ENCODE measurements around the gene LRRC10.

LRRC10 gene, protein sequence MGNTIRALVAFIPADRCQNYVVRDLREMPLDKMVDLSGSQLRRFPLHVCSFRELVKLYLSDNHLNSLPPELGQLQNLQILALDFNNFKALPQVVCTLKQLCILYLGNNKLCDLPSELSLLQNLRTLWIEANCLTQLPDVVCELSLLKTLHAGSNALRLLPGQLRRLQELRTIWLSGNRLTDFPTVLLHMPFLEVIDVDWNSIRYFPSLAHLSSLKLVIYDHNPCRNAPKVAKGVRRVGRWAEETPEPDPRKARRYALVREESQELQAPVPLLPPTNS

DNA sequence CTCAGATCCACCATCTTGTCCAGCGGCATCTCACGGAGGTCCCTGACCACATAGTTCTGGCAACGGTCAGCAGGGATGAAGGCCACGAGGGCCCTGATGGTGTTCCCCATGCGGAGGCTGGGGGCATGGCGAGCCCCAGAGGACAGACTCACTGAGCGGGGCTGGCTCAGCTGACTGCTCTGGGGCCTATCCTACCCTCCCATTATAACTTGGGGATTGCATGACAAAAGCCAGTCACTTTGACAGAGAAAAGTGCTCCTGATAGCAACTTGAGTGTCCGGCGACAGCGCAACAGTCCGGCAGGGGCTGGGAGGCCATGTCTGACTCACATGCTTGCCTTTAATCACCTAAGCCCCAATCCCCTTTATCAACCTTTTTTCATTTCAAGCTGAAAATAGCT lies at the start of gene LRRC10:
Gene LRRC10 (minus strand): TSS at position 179 of the 400 bp plus-strand sequence. CDS start 69 bp downstream, at position 110.
- no peak for DNase-seq (ENCODE audit: low read depth)

DNA sequence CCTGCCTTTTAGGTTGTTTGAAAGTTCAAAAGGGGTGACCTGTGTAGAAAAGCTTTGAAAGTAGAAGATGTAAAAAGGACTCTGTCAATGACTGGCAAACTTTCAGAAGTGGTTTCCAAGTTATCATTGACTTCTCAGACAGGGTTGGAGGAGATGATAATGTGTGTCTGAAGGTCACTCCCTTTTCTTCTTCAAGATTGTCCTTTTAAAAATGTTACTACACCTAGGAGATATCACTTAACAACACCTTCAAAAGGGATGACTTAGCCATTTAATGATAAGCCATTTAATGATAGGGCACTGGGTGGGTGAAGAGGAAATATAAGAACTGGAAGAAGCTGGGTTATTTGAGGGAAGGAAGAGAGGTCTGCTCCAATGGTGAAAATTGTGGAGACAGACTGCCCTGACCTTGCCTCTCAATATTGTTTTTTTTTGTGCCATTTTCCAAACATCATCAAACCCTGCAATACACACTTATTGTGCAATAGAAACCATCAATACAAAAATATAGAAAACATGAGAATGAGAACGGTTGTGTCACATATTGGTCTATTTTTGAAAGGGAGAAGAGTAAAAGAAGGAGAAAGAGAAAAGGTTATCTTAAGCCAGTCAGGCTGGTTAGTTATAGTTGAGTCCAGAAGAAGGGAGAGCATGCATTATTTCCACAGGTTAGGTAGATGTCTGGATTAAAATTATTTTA lies 49.6 kb upstream of the LRRC10 start:
- DNase-seq (ENCODE audit: low read depth) = no peak

GRCh38 chr12:69658203-69658602 lies 47.5 kb upstream of the LRRC10 start:
- DNase-seq (ENCODE audit: low read depth) = no peak

- DNase-seq (ENCODE audit: low read depth) = no peak
Observed at GRCh38 chr12:69657376-69658137, 46.9 kb upstream of the LRRC10 start.

DNA sequence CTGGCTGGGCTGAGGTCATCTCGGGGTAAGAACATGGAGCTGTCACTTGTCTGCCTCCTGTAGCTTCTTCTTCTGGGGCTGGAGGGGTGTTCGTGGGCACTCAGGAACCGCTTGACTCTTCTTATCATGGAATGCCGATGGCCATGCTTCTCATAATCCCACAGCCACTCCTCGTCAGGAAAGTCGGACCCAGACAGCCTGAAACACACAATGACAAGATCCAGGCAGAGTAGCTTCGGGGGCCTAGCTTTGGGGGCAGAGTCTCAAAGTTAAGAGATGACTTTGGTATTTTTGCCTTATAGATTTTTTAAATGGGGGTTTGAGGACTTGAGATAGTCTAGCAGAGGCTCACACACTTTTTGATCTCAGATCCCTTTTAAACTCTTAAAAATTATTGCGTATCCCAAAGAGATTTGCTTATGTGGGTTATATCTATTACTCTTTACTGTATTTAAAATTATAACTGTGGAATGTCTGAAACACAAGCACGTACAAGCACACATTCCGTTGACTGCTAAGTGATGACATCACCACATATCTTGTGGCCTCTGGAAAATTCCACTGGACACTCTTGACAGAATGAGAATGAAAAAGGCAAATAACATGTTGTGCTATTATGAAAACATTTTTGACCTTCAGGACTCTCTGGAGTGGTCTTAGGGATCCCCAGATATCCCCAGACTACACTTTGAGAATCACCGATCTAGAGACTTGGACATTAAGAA lies 45.1 kb upstream of the LRRC10 start:
- DNase-seq (ENCODE audit: low read depth) = no peak

DNA sequence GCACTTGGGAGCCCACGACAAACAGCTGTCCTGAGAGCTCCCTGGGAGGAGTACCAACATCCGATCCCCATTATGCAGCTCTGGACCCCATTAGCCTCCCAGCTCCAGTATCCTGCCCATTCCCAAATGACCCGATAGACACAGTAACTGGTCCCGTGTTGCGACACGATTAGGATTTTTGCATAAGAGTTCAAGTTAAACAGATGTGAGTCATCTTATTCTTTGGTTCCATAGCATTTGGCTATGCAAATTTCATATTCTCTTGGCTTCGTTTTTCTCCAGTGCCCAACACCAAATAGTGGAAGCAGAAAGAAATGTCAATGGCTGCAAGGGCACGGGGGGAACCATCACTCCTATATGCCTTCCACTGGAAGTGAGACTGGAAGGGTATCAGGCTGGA lies 43.0 kb upstream of the LRRC10 start:
- DNase-seq (ENCODE audit: low read depth) = no peak

GRCh38 chr12:69651922-69652321 lies 41.2 kb upstream of the LRRC10 start:
- no peak for DNase-seq (ENCODE audit: low read depth)

- DNase-seq (ENCODE audit: low read depth) = no peak
Observed at GRCh38 chr12:69649529-69649928, 38.8 kb upstream of the LRRC10 start.

DNA sequence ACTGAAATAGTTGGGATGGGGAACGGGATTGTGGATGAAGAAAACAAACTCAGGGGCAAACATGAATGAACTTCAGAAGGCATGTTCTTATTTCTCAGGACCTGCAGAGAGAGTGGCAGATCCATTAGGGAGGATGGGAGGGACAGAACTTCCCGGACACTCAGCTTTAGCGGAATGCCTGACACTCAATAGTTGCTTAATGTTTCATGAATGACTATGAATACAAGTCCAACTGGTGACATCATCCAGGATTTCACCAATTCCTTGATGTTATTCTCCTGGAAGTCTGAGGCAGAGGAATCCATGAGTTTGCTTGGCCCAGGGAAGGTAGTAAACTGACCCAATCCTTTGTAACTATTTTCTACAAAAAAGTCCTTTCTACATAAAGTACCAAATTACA lies 37.8 kb upstream of the LRRC10 start:
- no peak for DNase-seq (ENCODE audit: low read depth)

DNA sequence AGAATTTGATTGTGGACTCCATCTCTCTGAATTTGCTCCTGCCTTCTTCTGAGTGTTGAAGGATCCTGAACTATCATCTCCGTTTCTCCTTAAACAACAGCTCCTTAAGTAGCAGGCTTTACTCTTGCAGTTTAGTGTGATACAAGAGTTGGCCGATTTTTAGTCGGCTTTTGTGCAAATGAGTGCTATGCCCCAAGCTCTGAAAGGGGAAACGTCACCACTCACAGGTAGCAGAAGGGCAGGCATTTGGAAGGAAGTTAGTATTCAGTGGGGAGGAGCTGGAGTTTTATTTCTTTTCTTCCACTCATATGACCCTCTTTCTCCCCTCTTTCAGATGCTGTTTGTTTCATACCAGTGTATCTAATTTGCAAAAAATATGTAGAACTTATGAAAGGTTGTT lies 36.5 kb upstream of the LRRC10 start:
- DNase-seq (ENCODE audit: low read depth) = no peak

GRCh38 chr12:69645031-69645430 lies 34.3 kb upstream of the LRRC10 start:
- DNase-seq (ENCODE audit: low read depth) = no peak

DNA sequence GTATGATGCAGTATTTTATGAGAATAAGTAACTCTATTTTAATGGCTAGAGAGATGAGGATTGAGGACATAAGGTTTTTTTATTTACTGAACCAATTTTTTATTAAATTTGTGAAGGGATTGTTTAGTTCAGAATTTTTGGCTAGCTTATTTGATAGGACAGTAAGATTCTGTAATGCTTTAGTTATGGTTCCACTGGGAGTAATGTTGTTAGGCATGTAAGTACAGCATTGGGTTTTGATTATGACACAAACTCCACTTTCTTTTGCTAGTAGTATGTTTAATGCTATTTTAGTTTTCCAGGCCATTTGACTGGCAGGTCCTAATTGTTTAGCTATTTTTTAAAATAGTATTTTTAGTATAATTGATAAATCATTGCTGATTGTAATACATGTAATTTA lies 33.8 kb upstream of the LRRC10 start:
- no peak for DNase-seq (ENCODE audit: low read depth)

- no peak for DNase-seq (ENCODE audit: low read depth)
Observed at GRCh38 chr12:69642531-69642930, 31.8 kb upstream of the LRRC10 start.

- no peak for DNase-seq (ENCODE audit: low read depth)
Observed at GRCh38 chr12:69641546-69641945, 30.8 kb upstream of the LRRC10 start.

- peak; percentile 7 for DNase-seq (ENCODE audit: low read depth)
Observed at GRCh38 chr12:69639400-69640016, 28.8 kb upstream of the LRRC10 start.

DNA sequence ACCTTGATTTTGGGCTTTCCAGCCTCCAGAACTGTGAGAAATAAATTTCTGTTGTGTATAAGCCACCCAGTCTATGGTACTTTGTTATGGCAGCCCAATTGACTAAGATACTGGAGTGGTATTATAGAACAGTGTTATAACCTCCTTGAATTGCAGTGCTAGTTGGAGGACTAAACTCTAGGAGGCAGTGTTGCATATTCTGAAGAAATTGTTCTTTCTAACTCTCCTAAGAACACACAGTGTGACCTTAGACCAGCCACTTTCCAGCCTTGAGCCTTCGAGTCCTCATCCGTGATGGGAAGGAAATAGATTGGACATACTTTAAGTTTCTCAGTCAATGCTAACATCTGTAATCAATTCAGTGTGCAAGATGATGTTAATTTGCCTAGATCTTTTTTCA lies 22.4 kb upstream of the LRRC10 start:
- no peak for DNase-seq (ENCODE audit: low read depth)

- DNase-seq (ENCODE audit: low read depth) = no peak
Observed at GRCh38 chr12:69630191-69630590, 19.5 kb upstream of the LRRC10 start.

- DNase-seq (ENCODE audit: low read depth) = no peak
Observed at GRCh38 chr12:69627501-69627900, 16.8 kb upstream of the LRRC10 start.

DNA sequence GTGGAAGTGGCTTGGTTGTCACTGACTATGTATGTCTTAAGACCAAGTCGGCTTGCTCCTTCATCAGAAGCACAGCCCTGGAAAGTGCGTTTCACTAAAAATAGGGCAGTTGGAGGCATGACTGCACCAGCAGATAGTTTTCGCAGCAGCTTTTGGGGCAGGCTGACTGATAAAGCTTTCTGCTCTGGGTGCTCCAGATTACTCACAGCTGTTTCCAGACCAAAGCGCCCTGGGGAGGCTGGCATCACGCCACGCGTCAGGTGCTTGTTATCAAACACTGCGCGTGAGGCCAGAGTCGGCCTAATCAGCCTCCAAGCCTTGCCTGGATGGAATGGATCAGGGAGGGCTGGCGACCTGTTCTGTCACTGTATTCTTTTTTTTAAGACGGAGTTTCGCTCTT lies 13.3 kb upstream of the LRRC10 start:
- DNase-seq (ENCODE audit: low read depth) = no peak

- no peak for DNase-seq (ENCODE audit: low read depth)
Observed at GRCh38 chr12:69621551-69621950, 10.8 kb upstream of the LRRC10 start.

- DNase-seq (ENCODE audit: low read depth) = no peak
Observed at GRCh38 chr12:69620921-69621320, 10.2 kb upstream of the LRRC10 start.

- DNase-seq (ENCODE audit: low read depth) = no peak
Observed at GRCh38 chr12:69620077-69620476, 9.4 kb upstream of the LRRC10 start.

Data from stimulated activated CD8-positive, alpha-beta memory T cell treated with anti-CD3 and anti-CD28 coated beads, Interleukin-15, amount 100 ng/mL, for 24 hours (primary cell).